Measurements from ENCODE around the gene PLA2G4D. TPM values are rescaled to one million over a fixed set of nuclear protein-coding genes. Genes with fewer than 3 reads are reported as not detected.
A peak's percentile ranks its signal among the peaks of the same experiment; 100 is the strongest.
"Not testable (repeated sequence)": the region's sequence is repeated elsewhere in the genome, so short reads cannot be mapped to it uniquely, and the experiment has no call there.

PLA2G4D gene
- total RNA-seq, 2 donors from 2014 or later: not detected

GRCh38 chr15:42100021-42100800, 5.8 kb upstream of the PLA2G4D start:
- intact Hi-C loops (cut with DNase I): no loop called here
- DNase-seq (ENCODE audit: low spot score): no peak

GRCh38 chr15:42097018-42097417, 2.7 kb upstream of the PLA2G4D start:
- intact Hi-C loops (cut with DNase I): no loop called here
- DNase-seq (ENCODE audit: low spot score): no peak

GRCh38 chr15:42093966-42094365, 396 bp downstream of the PLA2G4D start:
- DNase-seq (ENCODE audit: low spot score): no peak
- intact Hi-C loops (cut with DNase I): no loop called here

- no peak for DNase-seq (ENCODE audit: low spot score)
- intact Hi-C loops (cut with DNase I): no loop called here
Observed at GRCh38 chr15:42092398-42093318, 1.7 kb downstream of the PLA2G4D start.

- intact Hi-C loops (cut with DNase I); DNase-seq (ENCODE audit: low spot score): not testable (repeated sequence)
Observed at GRCh38 chr15:42091753-42092397, 2.5 kb downstream of the PLA2G4D start.

- intact Hi-C loops (cut with DNase I): no loop called here
- no peak for DNase-seq (ENCODE audit: low spot score)
Observed at GRCh38 chr15:42090781-42091180, 3.6 kb downstream of the PLA2G4D start.

GRCh38 chr15:42090370-42090769, 4.0 kb downstream of the PLA2G4D start:
- intact Hi-C loops (cut with DNase I): no loop called here
- DNase-seq (ENCODE audit: low spot score): no peak

GRCh38 chr15:42089942-42090341, 4.4 kb downstream of the PLA2G4D start:
- intact Hi-C loops (cut with DNase I): loop anchor here in 1 of 2 donors (10.0 kb wide), 1 partner anchor 95 kb away; no protein-coding TSS in a partner anchor
- no peak for DNase-seq (ENCODE audit: low spot score)

- intact Hi-C loops (cut with DNase I): loop anchor here in 1 of 2 donors (10.0 kb wide), 1 partner anchor 94 kb away; no protein-coding TSS in a partner anchor
- peak; percentile 60 for DNase-seq (ENCODE audit: low spot score)
Observed at GRCh38 chr15:42088801-42089640, 5.3 kb downstream of the PLA2G4D start.

- intact Hi-C loops (cut with DNase I): loop anchor here in 1 of 2 donors (10.0 kb wide), 1 partner anchor 93 kb away; no protein-coding TSS in a partner anchor
- peak; percentile 67 for DNase-seq (ENCODE audit: low spot score)
Observed at GRCh38 chr15:42087926-42088800, 6.2 kb downstream of the PLA2G4D start.

GRCh38 chr15:42087460-42087859, 6.9 kb downstream of the PLA2G4D start:
- intact Hi-C loops (cut with DNase I): loop anchor here in 1 of 2 donors (10.0 kb wide), 1 partner anchor 93 kb away; no protein-coding TSS in a partner anchor
- peak; percentile 53 for DNase-seq (ENCODE audit: low spot score)

- peak; percentile 58 for DNase-seq (ENCODE audit: low spot score)
- intact Hi-C loops (cut with DNase I): loop anchor here in 1 of 2 donors (10.0 kb wide), 1 partner anchor 91 kb away; no protein-coding TSS in a partner anchor
Observed at GRCh38 chr15:42085721-42086120, 8.6 kb downstream of the PLA2G4D start.

GRCh38 chr15:42085236-42085605, 9.1 kb downstream of the PLA2G4D start:
- intact Hi-C loops (cut with DNase I): loop anchor here in 1 of 2 donors (10.0 kb wide), 1 partner anchor 90 kb away; no protein-coding TSS in a partner anchor
- DNase-seq (ENCODE audit: low spot score): no peak

GRCh38 chr15:42084465-42085235, 9.7 kb downstream of the PLA2G4D start:
- DNase-seq (ENCODE audit: low spot score): peak; percentile 92
- intact Hi-C loops (cut with DNase I): loop anchor here in 1 of 2 donors (10.0 kb wide), 1 partner anchor 90 kb away; no protein-coding TSS in a partner anchor

GRCh38 chr15:42083916-42084315, 10.4 kb downstream of the PLA2G4D start:
- intact Hi-C loops (cut with DNase I): loop anchor here in 1 of 2 donors (10.0 kb wide), 1 partner anchor 89 kb away; no protein-coding TSS in a partner anchor

GRCh38 chr15:42083605-42083908, 10.8 kb downstream of the PLA2G4D start:
- DNase-seq (ENCODE audit: low spot score): no peak
- intact Hi-C loops (cut with DNase I): loop anchor here in 1 of 2 donors (10.0 kb wide), 1 partner anchor 89 kb away; no protein-coding TSS in a partner anchor

More at GRCh38 chr15:42083916-42084315, 10.4 kb downstream of the PLA2G4D start:
- DNase-seq (ENCODE audit: low spot score): peak; percentile 52

Data from posterior vena cava (tissue), 2 donors.